ENCODE measurements around the gene SCG3. TPM values are rescaled to one million over a fixed set of nuclear protein-coding genes. Genes with fewer than 3 reads are reported as not detected.

SCG3 gene
- total RNA-seq, 1 experiment from 2014 or later, result 32.1 TPM

DNA sequence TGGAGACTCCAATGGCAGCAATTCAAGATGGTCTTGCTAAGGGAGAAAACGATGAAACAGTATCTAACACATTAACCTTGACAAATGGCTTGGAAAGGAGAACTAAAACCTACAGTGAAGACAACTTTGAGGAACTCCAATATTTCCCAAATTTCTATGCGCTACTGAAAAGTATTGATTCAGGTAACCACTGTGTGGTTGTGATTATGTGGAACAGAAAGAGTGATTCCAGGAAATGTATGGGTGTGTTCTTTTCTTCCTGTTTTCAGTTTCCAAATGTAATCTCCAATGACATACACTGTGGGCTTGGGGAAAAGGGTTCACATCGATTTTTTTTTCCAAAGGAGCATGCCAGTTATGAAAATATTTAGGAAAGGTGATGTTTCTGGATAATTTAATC, 10.9 kb downstream of the SCG3 start (continued):
- TF ChIP-seq IRF2 (CRISPR knock-in tag; IDR thresholded peaks at IDR 0.05; ENCODE audit: borderline replicate concordance, low read depth) (no peak), ATF1 (CRISPR knock-in tag; IDR thresholded peaks at IDR 0.05) (no peak), NR1H2 (CRISPR knock-in tag; IDR thresholded peaks at IDR 0.05) (no peak)
- TF ChIP-seq, protein P1, sequence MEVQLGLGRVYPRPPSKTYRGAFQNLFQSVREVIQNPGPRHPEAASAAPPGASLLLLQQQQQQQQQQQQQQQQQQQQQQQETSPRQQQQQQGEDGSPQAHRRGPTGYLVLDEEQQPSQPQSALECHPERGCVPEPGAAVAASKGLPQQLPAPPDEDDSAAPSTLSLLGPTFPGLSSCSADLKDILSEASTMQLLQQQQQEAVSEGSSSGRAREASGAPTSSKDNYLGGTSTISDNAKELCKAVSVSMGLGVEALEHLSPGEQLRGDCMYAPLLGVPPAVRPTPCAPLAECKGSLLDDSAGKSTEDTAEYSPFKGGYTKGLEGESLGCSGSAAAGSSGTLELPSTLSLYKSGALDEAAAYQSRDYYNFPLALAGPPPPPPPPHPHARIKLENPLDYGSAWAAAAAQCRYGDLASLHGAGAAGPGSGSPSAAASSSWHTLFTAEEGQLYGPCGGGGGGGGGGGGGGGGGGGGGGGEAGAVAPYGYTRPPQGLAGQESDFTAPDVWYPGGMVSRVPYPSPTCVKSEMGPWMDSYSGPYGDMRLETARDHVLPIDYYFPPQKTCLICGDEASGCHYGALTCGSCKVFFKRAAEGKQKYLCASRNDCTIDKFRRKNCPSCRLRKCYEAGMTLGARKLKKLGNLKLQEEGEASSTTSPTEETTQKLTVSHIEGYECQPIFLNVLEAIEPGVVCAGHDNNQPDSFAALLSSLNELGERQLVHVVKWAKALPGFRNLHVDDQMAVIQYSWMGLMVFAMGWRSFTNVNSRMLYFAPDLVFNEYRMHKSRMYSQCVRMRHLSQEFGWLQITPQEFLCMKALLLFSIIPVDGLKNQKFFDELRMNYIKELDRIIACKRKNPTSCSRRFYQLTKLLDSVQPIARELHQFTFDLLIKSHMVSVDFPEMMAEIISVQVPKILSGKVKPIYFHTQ (CRISPR knock-in tag; IDR thresholded peaks at IDR 0.05), result no peak
- TF ChIP-seq, protein P2, sequence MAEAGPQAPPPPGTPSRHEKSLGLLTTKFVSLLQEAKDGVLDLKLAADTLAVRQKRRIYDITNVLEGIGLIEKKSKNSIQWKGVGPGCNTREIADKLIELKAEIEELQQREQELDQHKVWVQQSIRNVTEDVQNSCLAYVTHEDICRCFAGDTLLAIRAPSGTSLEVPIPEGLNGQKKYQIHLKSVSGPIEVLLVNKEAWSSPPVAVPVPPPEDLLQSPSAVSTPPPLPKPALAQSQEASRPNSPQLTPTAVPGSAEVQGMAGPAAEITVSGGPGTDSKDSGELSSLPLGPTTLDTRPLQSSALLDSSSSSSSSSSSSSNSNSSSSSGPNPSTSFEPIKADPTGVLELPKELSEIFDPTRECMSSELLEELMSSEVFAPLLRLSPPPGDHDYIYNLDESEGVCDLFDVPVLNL (CRISPR knock-in tag; IDR thresholded peaks at IDR 0.05; ENCODE audit: borderline replicate concordance, low read depth), result no peak
- TF ChIP-seq, protein P3, sequence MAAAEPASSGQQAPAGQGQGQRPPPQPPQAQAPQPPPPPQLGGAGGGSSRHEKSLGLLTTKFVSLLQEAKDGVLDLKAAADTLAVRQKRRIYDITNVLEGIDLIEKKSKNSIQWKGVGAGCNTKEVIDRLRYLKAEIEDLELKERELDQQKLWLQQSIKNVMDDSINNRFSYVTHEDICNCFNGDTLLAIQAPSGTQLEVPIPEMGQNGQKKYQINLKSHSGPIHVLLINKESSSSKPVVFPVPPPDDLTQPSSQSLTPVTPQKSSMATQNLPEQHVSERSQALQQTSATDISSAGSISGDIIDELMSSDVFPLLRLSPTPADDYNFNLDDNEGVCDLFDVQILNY (CRISPR knock-in tag; IDR thresholded peaks at IDR 0.05), result no peak
- TF ChIP-seq, protein P4, sequence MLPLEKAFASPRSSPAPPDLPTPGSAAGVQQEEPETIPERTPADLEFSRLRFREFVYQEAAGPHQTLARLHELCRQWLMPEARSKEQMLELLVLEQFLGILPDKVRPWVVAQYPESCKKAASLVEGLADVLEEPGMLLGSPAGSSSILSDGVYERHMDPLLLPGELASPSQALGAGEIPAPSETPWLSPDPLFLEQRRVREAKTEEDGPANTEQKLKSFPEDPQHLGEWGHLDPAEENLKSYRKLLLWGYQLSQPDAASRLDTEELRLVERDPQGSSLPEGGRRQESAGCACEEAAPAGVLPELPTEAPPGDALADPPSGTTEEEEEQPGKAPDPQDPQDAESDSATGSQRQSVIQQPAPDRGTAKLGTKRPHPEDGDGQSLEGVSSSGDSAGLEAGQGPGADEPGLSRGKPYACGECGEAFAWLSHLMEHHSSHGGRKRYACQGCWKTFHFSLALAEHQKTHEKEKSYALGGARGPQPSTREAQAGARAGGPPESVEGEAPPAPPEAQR (CRISPR knock-in tag; IDR thresholded peaks at IDR 0.05), result no peak

DNA sequence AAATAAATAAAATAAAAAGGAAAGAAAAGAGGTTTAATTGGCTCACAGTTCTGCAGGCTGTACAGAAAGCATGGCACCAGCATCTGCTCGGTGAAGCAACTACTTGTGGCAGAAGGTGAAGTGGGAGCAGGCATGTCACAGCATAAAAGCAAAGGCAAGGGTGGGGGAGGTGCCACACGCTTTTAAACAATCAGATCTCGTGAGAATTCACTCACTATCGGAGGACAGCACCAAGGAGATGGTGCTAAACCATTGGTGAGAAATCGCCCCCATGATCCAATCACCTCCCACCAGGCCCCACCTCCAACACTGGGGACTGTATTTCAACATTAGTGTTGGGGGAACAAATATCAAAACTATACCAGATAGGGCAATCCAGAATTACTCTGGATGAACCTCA, 15.3 kb downstream of the SCG3 start:
- DNase-seq (ENCODE audit: low spot score) (no peak), ATAC-seq (no peak)
- no peaks in the 10 kb centered on the region for H3K27me3 Mint-ChIP-seq (ENCODE audit: low read depth)
- no peaks in the 10 kb centered on the region for H3K9me3 Mint-ChIP-seq
- ChIA-PET CTCF (no interaction called here), POLR2A (no interaction called here)
- no peaks in the 10 kb centered on the region for H3K4me1 Mint-ChIP-seq
- H3K27ac Mint-ChIP-seq, result no peak overlapping the region
- no peak overlapping the region for H3K4me3 Mint-ChIP-seq
- H3K36me3 Mint-ChIP-seq, result peaks cover 13% of the 10 kb centered on the region
- TF ChIP-seq, protein P5, sequence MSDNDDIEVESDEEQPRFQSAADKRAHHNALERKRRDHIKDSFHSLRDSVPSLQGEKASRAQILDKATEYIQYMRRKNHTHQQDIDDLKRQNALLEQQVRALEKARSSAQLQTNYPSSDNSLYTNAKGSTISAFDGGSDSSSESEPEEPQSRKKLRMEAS (CRISPR knock-in tag; IDR thresholded peaks at IDR 0.05), result no peak
- TF ChIP-seq, protein P1 (CRISPR knock-in tag; IDR thresholded peaks at IDR 0.05), result no peak
- TF ChIP-seq, protein P6, sequence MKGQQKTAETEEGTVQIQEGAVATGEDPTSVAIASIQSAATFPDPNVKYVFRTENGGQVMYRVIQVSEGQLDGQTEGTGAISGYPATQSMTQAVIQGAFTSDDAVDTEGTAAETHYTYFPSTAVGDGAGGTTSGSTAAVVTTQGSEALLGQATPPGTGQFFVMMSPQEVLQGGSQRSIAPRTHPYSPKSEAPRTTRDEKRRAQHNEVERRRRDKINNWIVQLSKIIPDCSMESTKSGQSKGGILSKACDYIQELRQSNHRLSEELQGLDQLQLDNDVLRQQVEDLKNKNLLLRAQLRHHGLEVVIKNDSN (CRISPR knock-in tag; IDR thresholded peaks at IDR 0.05), result no peak
- TF ChIP-seq, protein P7, sequence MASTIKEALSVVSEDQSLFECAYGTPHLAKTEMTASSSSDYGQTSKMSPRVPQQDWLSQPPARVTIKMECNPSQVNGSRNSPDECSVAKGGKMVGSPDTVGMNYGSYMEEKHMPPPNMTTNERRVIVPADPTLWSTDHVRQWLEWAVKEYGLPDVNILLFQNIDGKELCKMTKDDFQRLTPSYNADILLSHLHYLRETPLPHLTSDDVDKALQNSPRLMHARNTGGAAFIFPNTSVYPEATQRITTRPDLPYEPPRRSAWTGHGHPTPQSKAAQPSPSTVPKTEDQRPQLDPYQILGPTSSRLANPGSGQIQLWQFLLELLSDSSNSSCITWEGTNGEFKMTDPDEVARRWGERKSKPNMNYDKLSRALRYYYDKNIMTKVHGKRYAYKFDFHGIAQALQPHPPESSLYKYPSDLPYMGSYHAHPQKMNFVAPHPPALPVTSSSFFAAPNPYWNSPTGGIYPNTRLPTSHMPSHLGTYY (CRISPR knock-in tag; IDR thresholded peaks at IDR 0.05), result no peak
- TF ChIP-seq TEAD1 (CRISPR knock-in tag; IDR thresholded peaks at IDR 0.05) (no peak), NFYB (CRISPR knock-in tag; conservative IDR thresholded peaks at IDR 0.05; ENCODE audit: low read depth) (no peak), ESRRA (CRISPR knock-in tag; IDR thresholded peaks at IDR 0.05; ENCODE audit: borderline replicate concordance) (no peak), ATF1 (CRISPR knock-in tag; IDR thresholded peaks at IDR 0.05) (no peak), GTF2I (CRISPR knock-in tag; conservative IDR thresholded peaks at IDR 0.05) (no peak), ZNF416 (CRISPR knock-in tag; IDR thresholded peaks at IDR 0.05) (no peak), ZNF671 (CRISPR knock-in tag; IDR thresholded peaks at IDR 0.05) (no peak), CBFB (CRISPR knock-in tag; IDR thresholded peaks at IDR 0.05; ENCODE audit: low read depth) (no peak)
- TF ChIP-seq, protein P8, sequence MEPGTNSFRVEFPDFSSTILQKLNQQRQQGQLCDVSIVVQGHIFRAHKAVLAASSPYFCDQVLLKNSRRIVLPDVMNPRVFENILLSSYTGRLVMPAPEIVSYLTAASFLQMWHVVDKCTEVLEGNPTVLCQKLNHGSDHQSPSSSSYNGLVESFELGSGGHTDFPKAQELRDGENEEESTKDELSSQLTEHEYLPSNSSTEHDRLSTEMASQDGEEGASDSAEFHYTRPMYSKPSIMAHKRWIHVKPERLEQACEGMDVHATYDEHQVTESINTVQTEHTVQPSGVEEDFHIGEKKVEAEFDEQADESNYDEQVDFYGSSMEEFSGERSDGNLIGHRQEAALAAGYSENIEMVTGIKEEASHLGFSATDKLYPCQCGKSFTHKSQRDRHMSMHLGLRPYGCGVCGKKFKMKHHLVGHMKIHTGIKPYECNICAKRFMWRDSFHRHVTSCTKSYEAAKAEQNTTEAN (CRISPR knock-in tag; IDR thresholded peaks at IDR 0.05), result no peak
- TF ChIP-seq, protein P9, sequence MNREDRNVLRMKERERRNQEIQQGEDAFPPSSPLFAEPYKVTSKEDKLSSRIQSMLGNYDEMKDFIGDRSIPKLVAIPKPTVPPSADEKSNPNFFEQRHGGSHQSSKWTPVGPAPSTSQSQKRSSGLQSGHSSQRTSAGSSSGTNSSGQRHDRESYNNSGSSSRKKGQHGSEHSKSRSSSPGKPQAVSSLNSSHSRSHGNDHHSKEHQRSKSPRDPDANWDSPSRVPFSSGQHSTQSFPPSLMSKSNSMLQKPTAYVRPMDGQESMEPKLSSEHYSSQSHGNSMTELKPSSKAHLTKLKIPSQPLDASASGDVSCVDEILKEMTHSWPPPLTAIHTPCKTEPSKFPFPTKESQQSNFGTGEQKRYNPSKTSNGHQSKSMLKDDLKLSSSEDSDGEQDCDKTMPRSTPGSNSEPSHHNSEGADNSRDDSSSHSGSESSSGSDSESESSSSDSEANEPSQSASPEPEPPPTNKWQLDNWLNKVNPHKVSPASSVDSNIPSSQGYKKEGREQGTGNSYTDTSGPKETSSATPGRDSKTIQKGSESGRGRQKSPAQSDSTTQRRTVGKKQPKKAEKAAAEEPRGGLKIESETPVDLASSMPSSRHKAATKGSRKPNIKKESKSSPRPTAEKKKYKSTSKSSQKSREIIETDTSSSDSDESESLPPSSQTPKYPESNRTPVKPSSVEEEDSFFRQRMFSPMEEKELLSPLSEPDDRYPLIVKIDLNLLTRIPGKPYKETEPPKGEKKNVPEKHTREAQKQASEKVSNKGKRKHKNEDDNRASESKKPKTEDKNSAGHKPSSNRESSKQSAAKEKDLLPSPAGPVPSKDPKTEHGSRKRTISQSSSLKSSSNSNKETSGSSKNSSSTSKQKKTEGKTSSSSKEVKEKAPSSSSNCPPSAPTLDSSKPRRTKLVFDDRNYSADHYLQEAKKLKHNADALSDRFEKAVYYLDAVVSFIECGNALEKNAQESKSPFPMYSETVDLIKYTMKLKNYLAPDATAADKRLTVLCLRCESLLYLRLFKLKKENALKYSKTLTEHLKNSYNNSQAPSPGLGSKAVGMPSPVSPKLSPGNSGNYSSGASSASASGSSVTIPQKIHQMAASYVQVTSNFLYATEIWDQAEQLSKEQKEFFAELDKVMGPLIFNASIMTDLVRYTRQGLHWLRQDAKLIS (CRISPR knock-in tag; IDR thresholded peaks at IDR 0.05; ENCODE audit: borderline replicate concordance), result no peak

All from WTC11 (cell line).